ENCODE data around the gene PRKAR2B.
"Not testable (repeated sequence)": the region's sequence is repeated elsewhere in the genome, so short reads cannot be mapped to it uniquely, and the experiment has no call there.

Gene PRKAR2B

GRCh38 chr7:107152011-107152410, 107.5 kb downstream of the PRKAR2B start:
- no peak for FAIRE-seq
- DNase-seq (ENCODE audit: insufficient read length, low spot score) = no peak
- no peak for TF ChIP-seq CTCF (IDR thresholded peaks at IDR 0.05; ENCODE audit: insufficient read depth, missing control alignments)

GRCh38 chr7:107154826-107155225, 110.3 kb downstream of the PRKAR2B start:
- no peak for TF ChIP-seq CTCF (IDR thresholded peaks at IDR 0.05; ENCODE audit: insufficient read depth, missing control alignments)
- DNase-seq (ENCODE audit: insufficient read length, low spot score) = no peak
- no peak for FAIRE-seq

- DNase-seq (ENCODE audit: insufficient read length, low spot score); FAIRE-seq: not testable (repeated sequence)
Measured at GRCh38 chr7:107155726-107156125, 111.2 kb downstream of the PRKAR2B start.

GRCh38 chr7:107157091-107157490, 112.6 kb downstream of the PRKAR2B start:
- no peak for TF ChIP-seq CTCF (IDR thresholded peaks at IDR 0.05; ENCODE audit: insufficient read depth, missing control alignments)
- FAIRE-seq (no peak), DNase-seq (ENCODE audit: insufficient read length, low spot score) (no peak)

- FAIRE-seq (no peak), DNase-seq (ENCODE audit: insufficient read length, low spot score) (no peak)
- no peak for TF ChIP-seq CTCF (IDR thresholded peaks at IDR 0.05; ENCODE audit: insufficient read depth, missing control alignments)
Measured at GRCh38 chr7:107158028-107158427, 113.5 kb downstream of the PRKAR2B start.

GRCh38 chr7:107160389-107160788, 115.9 kb downstream of the PRKAR2B start:
- no peak for TF ChIP-seq CTCF (IDR thresholded peaks at IDR 0.05; ENCODE audit: insufficient read depth, missing control alignments)
- FAIRE-seq = no peak

GRCh38 chr7:107161415-107161814, 116.9 kb downstream of the PRKAR2B start:
- FAIRE-seq (no peak), DNase-seq (ENCODE audit: insufficient read length, low spot score) (no peak)
- no peak for TF ChIP-seq CTCF (IDR thresholded peaks at IDR 0.05; ENCODE audit: insufficient read depth, missing control alignments)

More at GRCh38 chr7:107160389-107160788, 115.9 kb downstream of the PRKAR2B start:
- DNase-seq (ENCODE audit: insufficient read length, low spot score) = no peak

GRCh38 chr7:107162475-107162874, 118.0 kb downstream of the PRKAR2B start:
- no peak for TF ChIP-seq CTCF (IDR thresholded peaks at IDR 0.05; ENCODE audit: insufficient read depth, missing control alignments)
- FAIRE-seq = no peak
- DNase-seq (ENCODE audit: insufficient read length, low spot score) = no peak

All from D721Med (cell line).